ENCODE measurements around the gene GRIK4. TPM values are rescaled to one million over a fixed set of nuclear protein-coding genes. Genes with fewer than 3 reads are reported as not detected.

GRIK4 gene
- total RNA-seq, 3 donors from 2014 or later (not counting 1 experiment from before 2014, with no cell fraction given) = 2.2 to 32.3 (median 21.9) TPM

DNA sequence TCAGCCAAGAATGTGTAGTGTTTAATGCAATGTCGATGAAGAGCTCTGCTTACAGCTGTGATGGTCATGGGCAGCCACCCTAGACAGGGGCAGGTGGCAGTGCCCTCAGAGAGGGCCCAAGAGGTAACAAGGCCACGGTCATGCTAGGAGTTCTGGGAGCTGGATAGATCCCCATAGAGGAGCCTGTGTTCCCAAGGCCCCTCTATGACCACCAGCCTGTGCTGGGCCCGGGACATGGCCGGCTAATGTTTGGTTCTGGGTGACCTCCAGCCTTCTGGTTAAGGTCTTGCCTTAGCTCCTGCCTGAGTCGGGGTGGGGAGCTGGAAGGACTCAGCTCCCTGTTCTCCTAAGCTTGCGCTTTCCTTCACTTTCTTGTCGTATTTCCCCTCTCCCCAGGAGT lies 65.1 kb downstream of the GRIK4 start:
- H3K9me3 Mint-ChIP-seq = no peaks in the 10 kb centered on the region
- Histone ChIP-seq H3K4me1 (ENCODE audit: control insufficient read depth, insufficient read depth, low read length) (no peaks in the 10 kb centered on the region), H3K27ac (ENCODE audit: low read length) (no peak overlapping the region), H3K9me3 (ENCODE audit: control insufficient read depth, insufficient read depth, low read length) (no peaks in the 10 kb centered on the region), H3K27me3 (ENCODE audit: control insufficient read depth, insufficient read depth, low read length) (peaks cover 2% of the 10 kb centered on the region), H3K36me3 (ENCODE audit: control insufficient read depth, insufficient read depth, low read length) (no peaks in the 10 kb centered on the region), H3K4me3 (ENCODE audit: low read length) (no peak overlapping the region)
- TF ChIP-seq, protein P1, sequence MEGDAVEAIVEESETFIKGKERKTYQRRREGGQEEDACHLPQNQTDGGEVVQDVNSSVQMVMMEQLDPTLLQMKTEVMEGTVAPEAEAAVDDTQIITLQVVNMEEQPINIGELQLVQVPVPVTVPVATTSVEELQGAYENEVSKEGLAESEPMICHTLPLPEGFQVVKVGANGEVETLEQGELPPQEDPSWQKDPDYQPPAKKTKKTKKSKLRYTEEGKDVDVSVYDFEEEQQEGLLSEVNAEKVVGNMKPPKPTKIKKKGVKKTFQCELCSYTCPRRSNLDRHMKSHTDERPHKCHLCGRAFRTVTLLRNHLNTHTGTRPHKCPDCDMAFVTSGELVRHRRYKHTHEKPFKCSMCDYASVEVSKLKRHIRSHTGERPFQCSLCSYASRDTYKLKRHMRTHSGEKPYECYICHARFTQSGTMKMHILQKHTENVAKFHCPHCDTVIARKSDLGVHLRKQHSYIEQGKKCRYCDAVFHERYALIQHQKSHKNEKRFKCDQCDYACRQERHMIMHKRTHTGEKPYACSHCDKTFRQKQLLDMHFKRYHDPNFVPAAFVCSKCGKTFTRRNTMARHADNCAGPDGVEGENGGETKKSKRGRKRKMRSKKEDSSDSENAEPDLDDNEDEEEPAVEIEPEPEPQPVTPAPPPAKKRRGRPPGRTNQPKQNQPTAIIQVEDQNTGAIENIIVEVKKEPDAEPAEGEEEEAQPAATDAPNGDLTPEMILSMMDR (IDR thresholded peaks at IDR 0.05) = no peak
- H3K4me3 Mint-ChIP-seq = no peak overlapping the region
- WGBS (ENCODE audit: insufficient coverage) = 87% methylated on average over 6 of the region's 7 CpGs
- peaks cover 0 to 18% of the 10 kb centered on the region in 2 donors for H3K4me1 Mint-ChIP-seq
- H3K36me3 Mint-ChIP-seq = no peaks in the 10 kb centered on the region
- H3K27me3 Mint-ChIP-seq (ENCODE audit: low read depth in 2 of 2) = peaks cover 0 to 6% of the 10 kb centered on the region in 2 donors
- no peak overlapping the region for H3K27ac Mint-ChIP-seq
- no peak for ATAC-seq
- intact Hi-C loops (cut with micrococcal nuclease) = no loop called here
- DNase-seq = no peak

DNA sequence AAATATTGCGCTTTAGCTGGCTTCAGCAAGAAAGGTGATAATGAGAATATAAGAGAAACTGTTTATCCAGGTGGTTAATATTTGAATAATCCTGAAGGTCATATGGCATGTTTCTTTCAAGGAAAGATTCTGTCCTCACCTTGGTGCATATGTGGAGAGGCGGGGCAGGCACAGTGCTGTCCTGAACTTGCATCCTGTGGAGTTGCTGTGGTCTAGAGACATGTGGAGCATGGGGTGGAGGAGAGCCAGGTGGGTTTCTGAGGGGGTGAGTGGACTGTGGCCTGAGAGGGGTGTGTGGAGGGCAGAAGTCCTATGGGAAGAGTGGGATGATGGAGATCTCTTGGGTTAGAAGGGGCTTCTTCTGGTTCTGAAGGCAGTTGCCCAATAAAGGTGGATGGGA lies 65.5 kb downstream of the GRIK4 start:
- peaks cover 2% of the 10 kb centered on the region for H3K27me3 ChIP-seq (ENCODE audit: control insufficient read depth, insufficient read depth, low read length)
- H3K4me1 ChIP-seq (ENCODE audit: control insufficient read depth, insufficient read depth, low read length) = no peaks in the 10 kb centered on the region
- DNase-seq (no peak), ATAC-seq (no peak)
- peaks cover 0 to 6% of the 10 kb centered on the region in 2 donors for H3K27me3 Mint-ChIP-seq (ENCODE audit: low read depth in 2 of 2)
- intact Hi-C loops (cut with micrococcal nuclease) = no loop called here
- H3K27ac Mint-ChIP-seq = no peak overlapping the region
- 94% methylated on average over 2 of the region's 2 CpGs for WGBS (ENCODE audit: insufficient coverage)
- no peaks in the 10 kb centered on the region for H3K36me3 ChIP-seq (ENCODE audit: control insufficient read depth, insufficient read depth, low read length)
- no peaks in the 10 kb centered on the region for H3K36me3 Mint-ChIP-seq
- H3K4me1 Mint-ChIP-seq = peaks cover 0 to 15% of the 10 kb centered on the region in 2 donors
- H3K9me3 Mint-ChIP-seq = no peaks in the 10 kb centered on the region
- no peak overlapping the region for H3K4me3 Mint-ChIP-seq
- no peaks in the 10 kb centered on the region for H3K9me3 ChIP-seq (ENCODE audit: control insufficient read depth, insufficient read depth, low read length)
- no peak overlapping the region for H3K4me3 ChIP-seq (ENCODE audit: low read length)
- no peak overlapping the region for H3K27ac ChIP-seq (ENCODE audit: low read length)
- TF ChIP-seq, protein P1 (IDR thresholded peaks at IDR 0.05) = no peak

DNA sequence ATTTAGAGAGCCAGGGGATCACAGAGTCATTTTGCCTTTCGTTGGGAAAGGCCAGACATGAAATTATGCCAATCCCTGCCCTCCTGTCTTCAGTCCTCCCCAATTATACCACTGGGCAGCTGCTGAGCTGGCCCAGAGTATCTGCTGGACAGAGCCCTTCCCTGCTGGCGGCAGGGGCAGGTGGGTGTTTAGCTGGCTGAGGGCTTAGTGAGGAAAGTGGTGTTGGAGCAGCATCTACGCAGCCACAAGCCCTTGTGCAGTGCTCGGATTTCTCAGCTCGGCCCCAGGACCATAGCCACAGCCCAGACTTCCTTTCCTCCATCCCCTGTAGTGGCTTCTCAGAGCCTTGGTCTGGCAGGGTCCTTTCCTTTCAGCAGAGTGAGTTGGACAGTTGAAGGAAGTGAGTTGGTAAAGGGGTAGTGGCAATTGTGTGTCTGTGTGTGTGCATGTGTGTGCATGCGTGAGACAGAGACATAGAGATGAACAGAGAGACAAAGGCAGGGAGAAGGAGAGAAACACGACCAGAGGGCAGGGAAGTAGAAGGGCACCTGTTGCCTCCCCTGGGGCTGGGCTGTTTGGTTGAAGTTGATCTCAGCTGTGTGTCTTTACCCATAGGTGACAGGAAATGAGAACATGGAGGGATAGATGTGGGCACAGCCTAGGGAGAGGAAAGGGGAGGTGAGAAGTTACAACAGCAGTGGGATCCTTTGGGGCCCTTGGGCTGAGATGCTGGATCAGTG lies 66.2 kb downstream of the GRIK4 start:
- Mint-ChIP-seq H3K36me3 (no peaks in the 10 kb centered on the region), H3K9me3 (no peaks in the 10 kb centered on the region), H3K27ac (no peak overlapping the region), H3K27me3 (ENCODE audit: low read depth in 2 of 2) (peaks cover 0 to 10% of the 10 kb centered on the region in 2 donors), H3K4me3 (no peak overlapping the region), H3K4me1 (peaks cover 0 to 15% of the 10 kb centered on the region in 2 donors)
- Histone ChIP-seq H3K4me1 (ENCODE audit: control insufficient read depth, insufficient read depth, low read length) (no peaks in the 10 kb centered on the region), H3K27ac (ENCODE audit: low read length) (no peak overlapping the region), H3K36me3 (ENCODE audit: control insufficient read depth, insufficient read depth, low read length) (no peaks in the 10 kb centered on the region), H3K27me3 (ENCODE audit: control insufficient read depth, insufficient read depth, low read length) (peaks cover 2% of the 10 kb centered on the region), H3K9me3 (ENCODE audit: control insufficient read depth, insufficient read depth, low read length) (no peaks in the 10 kb centered on the region), H3K4me3 (ENCODE audit: low read length) (no peak overlapping the region)
- intact Hi-C loops (cut with micrococcal nuclease) = no loop called here
- 76% methylated on average over 7 of the region's 7 CpGs for WGBS (ENCODE audit: insufficient coverage)
- ATAC-seq (no peak), DNase-seq (no peak)
- TF ChIP-seq, protein P1 (IDR thresholded peaks at IDR 0.05) = no peak

Data from natural killer cell (primary cell).